ENCODE results near the gene ZBTB17. TPM values are rescaled to one million over a fixed set of nuclear protein-coding genes. Genes with fewer than 3 reads are reported as not detected.

Gene ZBTB17
- total and polyA plus RNA-seq, 7 donors = 17.4 to 38.7 (median 24.3) TPM

DNA sequence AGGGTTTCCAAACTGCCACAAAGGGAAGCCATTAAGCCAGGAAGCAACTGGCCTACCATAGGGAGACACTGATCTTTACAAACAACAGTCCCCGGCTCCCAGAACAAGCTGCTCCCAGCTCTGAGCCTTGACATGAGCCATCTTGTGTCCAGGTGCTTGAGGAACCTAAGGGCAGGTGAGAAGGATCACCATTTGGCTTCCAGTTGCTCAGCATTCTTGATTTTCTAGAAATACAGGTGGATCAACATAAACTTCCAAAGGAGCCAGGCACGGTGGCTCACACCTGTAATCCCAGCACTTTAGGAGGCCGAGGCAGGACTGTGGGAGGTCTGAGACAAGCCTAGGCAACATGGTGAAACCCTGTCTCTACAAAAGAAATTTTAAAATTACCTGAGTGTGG lies 21.6 kb downstream of the ZBTB17 start:
- Histone ChIP-seq H3K4me1 (peaks cover 0 to 81% (median 78%) of the 10 kb centered on the region in 4 donors), H3K27me3 (no peaks in the 10 kb centered on the region), H3K4me3 (no peak overlapping the region), H3K9me3 (no peaks in the 10 kb centered on the region), H3K36me3 (no peaks in the 10 kb centered on the region), H3K27ac (peak overlapping the region in 3 of 4 donors; percentile 52 to 96 (median 68))
- 90 to 96% methylated on average over 3 of the region's 3 CpGs for WGBS, 2 donors
- no peak for TF ChIP-seq POLR2AphosphoS5 (IDR thresholded peaks at IDR 0.05)
- DNase-seq = no peak
- intact Hi-C loops (cut with DNase I) = no loop called here

DNA sequence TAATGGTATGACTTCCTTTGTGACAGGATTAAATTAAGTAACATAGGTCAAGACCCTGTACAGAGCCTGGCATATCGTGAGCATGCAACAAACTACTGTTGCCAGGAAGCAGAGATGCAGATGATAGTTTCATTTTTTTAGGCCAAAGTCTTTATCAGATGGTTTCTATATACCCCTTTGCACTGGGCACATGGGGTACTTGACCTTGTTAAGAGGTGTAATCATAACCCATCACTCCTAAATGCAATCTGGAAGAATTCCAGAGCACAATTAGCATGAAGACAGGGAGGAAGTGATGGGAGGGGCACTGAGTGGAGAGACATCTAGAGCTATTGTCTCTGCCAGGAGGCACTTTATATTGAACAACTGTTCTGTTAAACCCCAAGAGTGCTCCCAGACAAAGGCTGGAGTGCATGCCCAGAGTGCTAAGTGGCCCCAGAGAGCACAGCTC lies 22.1 kb downstream of the ZBTB17 start:
- Histone ChIP-seq H3K27ac (peak overlapping the region; percentile 29 to 96 (median 60)), H3K27me3 (no peaks in the 10 kb centered on the region), H3K9me3 (no peaks in the 10 kb centered on the region), H3K4me3 (no peak overlapping the region), H3K4me1 (peaks cover 0 to 81% (median 78%) of the 10 kb centered on the region in 4 donors), H3K36me3 (no peaks in the 10 kb centered on the region)
- DNase-seq = no peak
- WGBS, 2 donors = 50 to 78% methylated on average over 1 of the region's 1 CpG
- intact Hi-C loops (cut with DNase I) = no loop called here
- TF ChIP-seq POLR2AphosphoS5 (IDR thresholded peaks at IDR 0.05) (no peak), POLR2A (IDR thresholded peaks at IDR 0.05) (no peak), EP300 (IDR thresholded peaks at IDR 0.05) (no peak)
- TF ChIP-seq, protein P1, sequence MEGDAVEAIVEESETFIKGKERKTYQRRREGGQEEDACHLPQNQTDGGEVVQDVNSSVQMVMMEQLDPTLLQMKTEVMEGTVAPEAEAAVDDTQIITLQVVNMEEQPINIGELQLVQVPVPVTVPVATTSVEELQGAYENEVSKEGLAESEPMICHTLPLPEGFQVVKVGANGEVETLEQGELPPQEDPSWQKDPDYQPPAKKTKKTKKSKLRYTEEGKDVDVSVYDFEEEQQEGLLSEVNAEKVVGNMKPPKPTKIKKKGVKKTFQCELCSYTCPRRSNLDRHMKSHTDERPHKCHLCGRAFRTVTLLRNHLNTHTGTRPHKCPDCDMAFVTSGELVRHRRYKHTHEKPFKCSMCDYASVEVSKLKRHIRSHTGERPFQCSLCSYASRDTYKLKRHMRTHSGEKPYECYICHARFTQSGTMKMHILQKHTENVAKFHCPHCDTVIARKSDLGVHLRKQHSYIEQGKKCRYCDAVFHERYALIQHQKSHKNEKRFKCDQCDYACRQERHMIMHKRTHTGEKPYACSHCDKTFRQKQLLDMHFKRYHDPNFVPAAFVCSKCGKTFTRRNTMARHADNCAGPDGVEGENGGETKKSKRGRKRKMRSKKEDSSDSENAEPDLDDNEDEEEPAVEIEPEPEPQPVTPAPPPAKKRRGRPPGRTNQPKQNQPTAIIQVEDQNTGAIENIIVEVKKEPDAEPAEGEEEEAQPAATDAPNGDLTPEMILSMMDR (IDR thresholded peaks at IDR 0.05) = no peak

DNA sequence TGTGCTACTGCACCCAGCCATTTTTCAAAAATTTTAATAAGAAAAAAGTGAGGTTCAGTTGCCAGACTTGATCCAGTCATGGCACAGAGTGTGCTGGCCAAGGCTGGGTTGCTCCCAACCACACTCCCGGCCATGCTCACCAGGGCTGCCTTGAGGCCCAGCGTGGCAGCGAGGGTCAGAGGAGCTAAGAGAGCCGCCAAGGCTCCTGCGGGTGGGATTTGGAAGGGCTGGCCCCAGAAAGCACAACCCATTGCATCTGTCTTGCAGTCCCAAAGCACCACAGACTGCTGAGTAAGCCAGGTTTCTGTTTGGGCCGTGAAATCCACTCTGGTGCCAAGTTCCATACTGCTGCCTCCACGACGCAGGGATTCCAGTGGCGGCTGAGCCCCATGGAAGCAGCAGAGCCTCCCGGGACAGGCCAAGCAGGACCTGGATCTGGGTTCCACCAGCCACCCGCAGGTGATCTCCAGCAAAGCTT lies 22.6 kb downstream of the ZBTB17 start:
- no peaks in the 10 kb centered on the region for H3K36me3 ChIP-seq
- no peaks in the 10 kb centered on the region for H3K27me3 ChIP-seq
- H3K4me3 ChIP-seq = no peak overlapping the region
- no peak for DNase-seq
- 93 to 94% methylated on average over 11 of the region's 11 CpGs for WGBS, 2 donors
- peak overlapping the region; percentile 29 to 96 (median 60) for H3K27ac ChIP-seq
- H3K4me1 ChIP-seq = peaks cover 0 to 81% (median 78%) of the 10 kb centered on the region in 4 donors
- intact Hi-C loops (cut with DNase I) = no loop called here
- no peaks in the 10 kb centered on the region for H3K9me3 ChIP-seq
- TF ChIP-seq EP300 (IDR thresholded peaks at IDR 0.05) (no peak), POLR2A (IDR thresholded peaks at IDR 0.05) (no peak)
- TF ChIP-seq, protein P1 (IDR thresholded peaks at IDR 0.05) = no peak

DNA sequence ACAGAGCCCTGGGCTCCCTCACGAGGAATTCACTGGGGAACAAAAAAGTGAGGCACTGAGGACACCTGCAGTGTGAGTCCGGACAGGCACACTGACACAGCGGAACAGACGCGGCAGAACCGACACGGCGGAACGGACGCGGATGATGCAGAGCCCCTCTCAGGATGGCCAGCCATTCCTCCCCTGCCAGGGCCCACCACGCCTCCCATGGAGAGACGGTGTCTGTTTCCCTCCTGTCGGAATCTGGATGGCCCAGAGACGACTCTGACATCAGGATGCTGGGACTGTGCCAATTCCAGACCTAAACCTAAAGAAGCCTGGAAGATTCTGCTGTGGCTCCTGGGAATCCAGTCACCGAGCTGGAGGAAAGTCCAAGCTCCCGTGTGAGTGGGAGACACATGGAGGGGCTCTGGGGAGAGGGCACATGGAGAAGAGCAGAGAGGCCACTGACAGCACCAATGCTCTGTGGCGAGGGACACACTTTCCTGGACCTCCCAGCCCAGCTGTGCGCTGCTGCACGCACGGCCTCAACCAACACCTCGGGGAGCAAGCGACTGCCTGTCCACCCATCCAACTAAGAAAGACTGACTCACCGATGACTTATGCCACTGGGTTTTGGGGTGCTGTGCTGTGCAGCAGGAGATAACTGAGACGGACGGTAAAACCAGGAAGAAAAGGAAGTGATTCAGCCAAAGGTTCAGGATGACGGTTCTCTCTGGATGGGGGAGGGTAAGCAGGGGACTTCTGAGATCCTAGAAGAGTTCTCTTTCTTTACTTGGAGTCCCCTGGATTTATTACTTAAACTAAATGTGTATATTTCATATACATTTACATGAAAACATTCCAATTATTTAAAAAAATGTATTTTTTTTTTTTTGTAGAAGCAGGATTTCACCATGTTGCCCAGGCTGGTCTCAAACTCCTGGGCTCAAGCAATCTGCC lies 23.3 kb downstream of the ZBTB17 start:
- no peak for DNase-seq
- no peaks in the 10 kb centered on the region for H3K27me3 ChIP-seq
- peak in 1 of 4 donors; percentile 13 for TF ChIP-seq POLR2AphosphoS5 (IDR thresholded peaks at IDR 0.05)
- no peak for TF ChIP-seq EP300 (IDR thresholded peaks at IDR 0.05)
- TF ChIP-seq, protein P1 (IDR thresholded peaks at IDR 0.05) = no peak
- TF ChIP-seq POLR2A (IDR thresholded peaks at IDR 0.05) = no peak
- peak overlapping the region in 3 of 4 donors; percentile 52 to 96 (median 68) for H3K27ac ChIP-seq
- WGBS, 2 donors = 83 to 90% methylated on average over 27 of the region's 27 CpGs
- intact Hi-C loops (cut with DNase I) = no loop called here
- peaks cover 0 to 7% (median 0%) of the 10 kb centered on the region in 4 donors for H3K36me3 ChIP-seq
- H3K4me1 ChIP-seq = peaks cover 0 to 85% (median 75%) of the 10 kb centered on the region in 4 donors
- H3K4me3 ChIP-seq = no peak overlapping the region
- no peaks in the 10 kb centered on the region for H3K9me3 ChIP-seq

Measured in sigmoid colon (tissue), 7 donors.